ENCODE measurements around the gene MAPK9. TPM values are rescaled to one million over a fixed set of nuclear protein-coding genes. Genes with fewer than 3 reads are reported as not detected.

MAPK9 gene
- total and polyA plus RNA-seq, 9 of the 15 experiments (the other 6 are each of a cell fraction or from before 2014, with no cell fraction given), result 4.8 to 58.0 (median 29.9) TPM

- Histone ChIP-seq H3K9me3 (replicated peaks; ENCODE audit: control insufficient read depth, insufficient read depth, low read depth, low read length) (peaks cover 18% of the 10 kb centered on the region), H3K27me3 (ENCODE audit: control insufficient read depth in 2 of 2, insufficient read depth in 2 of 2, low read length in 2 of 2) (no peaks in the 10 kb centered on the region), H3K36me3 (ENCODE audit: control insufficient read depth, insufficient read depth, low read length) (peaks cover 29% of the 10 kb centered on the region), H3K79me2 (ENCODE audit: control insufficient read depth, insufficient read depth, low read length) (no peaks in the 10 kb centered on the region), H3K4me3 (no peak overlapping the region), H3K9me1 (ENCODE audit: control insufficient read depth, insufficient read depth, low read length) (no peaks in the 10 kb centered on the region), H3K9ac (ENCODE audit: insufficient read depth in 1 of 2, low read depth in 2 of 2, low read length in 2 of 2) (no peak overlapping the region), H3K4me1 (replicated peaks in 1 of 2; ENCODE audit: control insufficient read depth in 2 of 2, insufficient read depth in 2 of 2, low read length in 2 of 2) (no peaks in the 10 kb centered on the region), H3K27ac (ENCODE audit: extremely low read depth, low read depth, low read length) (no peak overlapping the region), H3K4me2 (ENCODE audit: insufficient read depth, low read length) (no peak overlapping the region), H4K20me1 (replicated peaks; ENCODE audit: control insufficient read depth, insufficient read depth, low read length) (no peaks in the 10 kb centered on the region), H2AFZ (ENCODE audit: low read depth, low read length) (no peak overlapping the region)
- in situ Hi-C loops (cut with MboI), result no loop called here
- ChIA-PET POLR2A (interaction anchor here (2.0 kb wide), 1 partner anchor 19 kb away, joined by 6 read pairs; no protein-coding TSS in a partner anchor), CTCF (ENCODE audit: low intra/inter-chr PET ratio) (no interaction called here)
- DNase-seq (ENCODE audit: extremely low read depth in 1 of 4, low spot score in 3 of 4), result no peak
- WGBS (ENCODE audit: insufficient coverage, low coverage, missing lambda C conversion rate), result 64% methylated on average over 7 of the region's 7 CpGs
- no peak for TF ChIP-seq EP400 (IDR thresholded peaks at IDR 0.05)
- no peak for TF ChIP-seq TSC22D4 (tag; IDR thresholded peaks at IDR 0.05)
- TF ChIP-seq, protein P1, sequence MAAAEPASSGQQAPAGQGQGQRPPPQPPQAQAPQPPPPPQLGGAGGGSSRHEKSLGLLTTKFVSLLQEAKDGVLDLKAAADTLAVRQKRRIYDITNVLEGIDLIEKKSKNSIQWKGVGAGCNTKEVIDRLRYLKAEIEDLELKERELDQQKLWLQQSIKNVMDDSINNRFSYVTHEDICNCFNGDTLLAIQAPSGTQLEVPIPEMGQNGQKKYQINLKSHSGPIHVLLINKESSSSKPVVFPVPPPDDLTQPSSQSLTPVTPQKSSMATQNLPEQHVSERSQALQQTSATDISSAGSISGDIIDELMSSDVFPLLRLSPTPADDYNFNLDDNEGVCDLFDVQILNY (CRISPR knock-in tag; IDR thresholded peaks at IDR 0.05), result no peak
- TF ChIP-seq NFIX (CRISPR knock-in tag; IDR thresholded peaks at IDR 0.05; ENCODE audit: low read depth), result no peak
- TF ChIP-seq ETV5 (CRISPR knock-in tag; IDR thresholded peaks at IDR 0.05; ENCODE audit: low read depth), result no peak
- TF ChIP-seq KLF16 (IDR thresholded peaks at IDR 0.05), result no peak
- no TSS peak for BruUV-seq (replicated peaks)
- FAIRE-seq, result no peak
- no peak for ATAC-seq
- intact Hi-C loops (cut with micrococcal nuclease), result no loop called here
Observed at GRCh38 chr5:180271221-180271620, 20.7 kb downstream of the MAPK9 start.

- H3K27ac ChIP-seq (ENCODE audit: extremely low read depth, low read depth, low read length), result no peak overlapping the region
- CTCF ChIA-PET (ENCODE audit: low intra/inter-chr PET ratio), result no interaction called here
- intact Hi-C loops (cut with micrococcal nuclease), result no loop called here
Observed at GRCh38 chr5:180259260-180259611, 32.6 kb downstream of the MAPK9 start.

More at GRCh38 chr5:180259260-180259611, 32.6 kb downstream of the MAPK9 start:
- POLR2A ChIA-PET, result no interaction called here
- H3K9me3 ChIP-seq (replicated peaks; ENCODE audit: control insufficient read depth, insufficient read depth, low read depth, low read length), result peaks cover 37% of the 10 kb centered on the region
- H3K9me1 ChIP-seq (ENCODE audit: control insufficient read depth, insufficient read depth, low read length), result no peaks in the 10 kb centered on the region
- TF ChIP-seq CGGBP1 (CRISPR knock-in tag; IDR thresholded peaks at IDR 0.05), result no peak
- TF ChIP-seq ZNF274 (IDR thresholded peaks at IDR 0.05; ENCODE audit: borderline replicate concordance, low read depth, low read length), result peak; percentile 84; the same call in 1 of the 2 replicates
- no peaks in the 10 kb centered on the region for H3K4me1 ChIP-seq (replicated peaks in 1 of 2; ENCODE audit: control insufficient read depth in 2 of 2, insufficient read depth in 2 of 2, low read length in 2 of 2)
- H3K4me2 ChIP-seq (ENCODE audit: insufficient read depth, low read length), result no peak overlapping the region
- BruUV-seq (replicated peaks), result no TSS peak
- H3K79me2 ChIP-seq (ENCODE audit: control insufficient read depth, insufficient read depth, low read length), result no peaks in the 10 kb centered on the region
- DNase-seq (ENCODE audit: extremely low read depth in 1 of 4, low spot score in 3 of 4), result no peak
- H3K36me3 ChIP-seq (ENCODE audit: control insufficient read depth, insufficient read depth, low read length), result peaks cover 63% of the 10 kb centered on the region
- FAIRE-seq, result no peak
- in situ Hi-C loops (cut with MboI), result no loop called here
- H3K4me3 ChIP-seq, result no peak overlapping the region
- no peaks in the 10 kb centered on the region for H4K20me1 ChIP-seq (replicated peaks; ENCODE audit: control insufficient read depth, insufficient read depth, low read length)
- H2AFZ ChIP-seq (ENCODE audit: low read depth, low read length), result no peak overlapping the region
- WGBS (ENCODE audit: insufficient coverage, low coverage, missing lambda C conversion rate), result 64% methylated on average over 3 of the region's 3 CpGs
- no peak overlapping the region for H3K9ac ChIP-seq (ENCODE audit: insufficient read depth in 1 of 2, low read depth in 2 of 2, low read length in 2 of 2)
- H3K27me3 ChIP-seq (ENCODE audit: control insufficient read depth in 2 of 2, insufficient read depth in 2 of 2, low read length in 2 of 2), result no peaks in the 10 kb centered on the region
- ATAC-seq, result no peak

Data from K562 (cell line).